HG03342 (cell line): Measurements from ENCODE around the gene CNGA3.
A peak's percentile ranks its signal among the peaks of the same experiment; 100 is the strongest.

Source experiments
- ATAC-seq: cut with Tn5 transposase; IDR thresholded peaks from one replicate; pipeline ENCODE4 v1.9.1; 2021; ENCODE audit warnings: mild to moderate bottlenecking, moderate library complexity; ENCODE audit not compliant: unreplicated experiment

The CNGA3 gene

GRCh38 chr2:98438190-98439133 lies 92.2 kb downstream of the CNGA3 start:
- peak; percentile 92 for ATAC-seq

GRCh38 chr2:98441706-98442450 lies 95.6 kb downstream of the CNGA3 start:
- no peak for ATAC-seq

- ATAC-seq: no peak
Measured at GRCh38 chr2:98442488-98442887, 96.2 kb downstream of the CNGA3 start.

GRCh38 chr2:98444436-98445176 lies 98.3 kb downstream of the CNGA3 start, which contains the start of gene INPP4A:
Gene INPP4A (plus strand): TSS chr2:98444858. CDS start chr2:98520049, 75,191 bp downstream.
- ATAC-seq: peak; percentile 71

GRCh38 chr2:98445177-98445682 lies 99.0 kb downstream of the CNGA3 start:
- ATAC-seq: peak; percentile 31

GRCh38 chr2:98445683-98446581 lies 99.7 kb downstream of the CNGA3 start:
- no peak for ATAC-seq

GRCh38 chr2:98446850-98447249 lies 100.6 kb downstream of the CNGA3 start:
- ATAC-seq: no peak
